ENCODE measurements around the gene PLA2G1B.

The PLA2G1B gene

GRCh38 chr12:120376009-120376408 is 48.4 kb upstream of the PLA2G1B start:
- Histone ChIP-seq H3K27ac (replicated peaks) (no peak overlapping the region), H3K27me3 (ENCODE audit: insufficient read depth, poor library complexity, severe bottlenecking) (peaks cover 27% of the 10 kb centered on the region), H3K4me3 (replicated peaks; ENCODE audit: insufficient read depth, low read length) (no peak overlapping the region)
- no peak for TF ChIP-seq SPI1 (IDR thresholded peaks at IDR 0.05; ENCODE audit: borderline replicate concordance, low read depth)
- no peak for TF ChIP-seq CTCF (IDR thresholded peaks at IDR 0.05; ENCODE audit: insufficient read depth, low read length)
- no peak for TF ChIP-seq POLR2AphosphoS5 (IDR thresholded peaks at IDR 0.05; ENCODE audit: low read depth)
- TF ChIP-seq GABPA (IDR thresholded peaks at IDR 0.05; ENCODE audit: low read depth) = no peak
- TF ChIP-seq REST (IDR thresholded peaks at IDR 0.05; ENCODE audit: insufficient replicate concordance, low read depth) = no peak
- no peak for DNase-seq (ENCODE audit: low read depth in 1 of 2, low spot score in 1 of 2)

DNA sequence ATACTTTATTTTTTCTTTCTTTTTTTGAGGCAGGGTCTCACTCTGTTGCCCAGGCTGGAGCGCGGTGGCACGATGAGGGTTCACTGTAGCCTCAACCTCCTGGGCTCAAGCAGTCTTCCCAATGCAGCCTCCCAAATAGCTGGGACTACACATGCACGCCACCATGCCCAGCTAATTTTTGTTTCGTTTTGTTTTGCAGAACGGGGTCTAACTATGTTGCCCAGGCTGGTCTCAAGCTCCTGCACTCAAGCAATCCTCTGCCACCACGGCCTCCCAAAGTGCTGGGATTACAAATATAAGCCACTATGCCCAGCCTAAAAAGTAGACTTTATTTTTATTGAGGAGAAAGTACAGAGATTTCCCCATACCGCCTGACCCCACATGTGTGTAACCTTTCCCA is 46.1 kb upstream of the PLA2G1B start:
- no peak for DNase-seq (ENCODE audit: low read depth in 1 of 2, low spot score in 1 of 2)
- Histone ChIP-seq H3K4me3 (replicated peaks; ENCODE audit: insufficient read depth, low read length) (no peak overlapping the region), H3K27me3 (ENCODE audit: insufficient read depth, poor library complexity, severe bottlenecking) (peaks cover 44% of the 10 kb centered on the region), H3K27ac (replicated peaks) (no peak overlapping the region)
- TF ChIP-seq GABPA (IDR thresholded peaks at IDR 0.05; ENCODE audit: low read depth) (no peak), REST (IDR thresholded peaks at IDR 0.05; ENCODE audit: insufficient replicate concordance, low read depth) (no peak), POLR2AphosphoS5 (IDR thresholded peaks at IDR 0.05; ENCODE audit: low read depth) (no peak), SPI1 (IDR thresholded peaks at IDR 0.05; ENCODE audit: borderline replicate concordance, low read depth) (no peak), CTCF (IDR thresholded peaks at IDR 0.05; ENCODE audit: insufficient read depth, low read length) (no peak)

DNA sequence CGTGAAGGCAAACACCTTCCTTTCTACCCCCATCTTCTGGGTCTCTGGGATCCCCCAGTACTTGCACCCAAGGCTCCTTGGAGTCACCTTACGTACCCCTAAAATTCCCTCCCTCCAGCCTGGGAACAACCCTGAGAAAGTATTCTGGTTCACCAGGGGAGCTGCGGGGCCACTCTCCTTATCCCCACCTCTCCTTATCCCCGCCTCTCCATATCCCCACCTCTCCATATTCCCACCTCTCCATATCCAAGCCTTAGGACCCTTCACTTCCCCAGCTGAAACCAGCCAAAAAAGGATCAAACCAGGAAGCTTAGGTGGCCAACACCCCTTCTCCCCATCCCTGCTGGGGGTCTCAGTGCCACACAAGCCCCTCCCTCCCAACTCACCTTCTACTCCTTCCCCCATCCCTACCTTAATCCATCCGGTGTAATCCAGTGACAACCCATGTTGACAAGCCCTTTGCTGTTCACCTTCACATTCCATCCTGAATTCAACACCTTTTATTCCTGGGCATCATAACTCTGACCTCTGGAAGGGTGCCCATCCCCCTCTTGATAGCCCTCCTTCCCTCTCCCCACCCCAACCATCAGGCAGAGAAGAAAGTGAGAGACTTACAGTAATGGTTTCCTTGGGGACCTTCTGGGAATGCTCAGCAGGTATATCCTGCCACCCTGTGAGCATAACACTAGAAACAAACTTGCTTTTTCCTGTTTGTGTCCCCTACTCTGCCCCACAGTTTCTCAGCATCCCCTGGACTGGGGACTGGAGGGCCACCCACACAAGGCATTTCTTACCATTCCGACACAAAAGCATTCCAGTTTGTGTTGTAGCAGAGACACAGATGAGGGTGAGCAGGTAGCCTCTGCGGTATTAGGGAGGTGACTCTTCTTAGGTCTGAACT is 43.0 kb upstream of the PLA2G1B start:
- TF ChIP-seq POLR2AphosphoS5 (IDR thresholded peaks at IDR 0.05; ENCODE audit: low read depth) (no peak), REST (IDR thresholded peaks at IDR 0.05; ENCODE audit: insufficient replicate concordance, low read depth) (no peak), SPI1 (IDR thresholded peaks at IDR 0.05; ENCODE audit: borderline replicate concordance, low read depth) (no peak), GABPA (IDR thresholded peaks at IDR 0.05; ENCODE audit: low read depth) (no peak), CTCF (IDR thresholded peaks at IDR 0.05; ENCODE audit: insufficient read depth, low read length) (no peak)
- no peak overlapping the region for H3K27ac ChIP-seq (replicated peaks)
- DNase-seq (ENCODE audit: low read depth in 1 of 2, low spot score in 1 of 2) = no peak
- peaks cover 44% of the 10 kb centered on the region for H3K27me3 ChIP-seq (ENCODE audit: insufficient read depth, poor library complexity, severe bottlenecking)
- no peak overlapping the region for H3K4me3 ChIP-seq (replicated peaks; ENCODE audit: insufficient read depth, low read length)
